Activated CD8-positive, alpha-beta memory T cell treated with anti-CD3 and anti-CD28 coated beads for 4 hours (primary cell): ENCODE measurements around the gene HEXA.
A peak's percentile ranks its signal among the peaks of the same experiment; 100 is the strongest.

Experiments
- DNase-seq, 2 donors: peaks; one replicate each; pipeline ENCODE4 v3.0.0-alpha.2; 2020; ENCODE audit warnings: low read depth in 2 of 2

HEXA gene

GRCh38 chr15:72375501-72375845 lies 341 bp downstream of the HEXA start:
- DNase-seq, result peak in 1 of 2 donors; percentile 14

DNA sequence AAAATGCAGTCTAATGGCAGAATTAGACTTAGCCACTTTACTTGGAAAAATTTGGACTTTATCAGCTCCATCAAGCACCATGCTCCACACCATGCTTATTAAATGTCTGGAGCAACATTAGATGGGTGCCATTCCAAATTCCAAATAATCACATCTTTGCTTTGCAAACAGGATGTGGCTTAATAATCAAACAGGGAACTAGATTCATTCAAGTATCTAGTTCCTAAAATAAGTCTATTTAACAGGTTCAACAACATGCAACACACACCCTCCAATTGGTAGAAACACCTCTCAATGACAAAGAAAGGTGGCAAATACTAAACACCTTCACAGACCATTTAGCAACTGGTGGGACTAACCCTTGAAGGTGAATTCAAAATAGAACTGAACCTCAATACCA lies 3.5 kb downstream of the HEXA start:
- no peak for DNase-seq

GRCh38 chr15:72369964-72370363 lies 5.8 kb downstream of the HEXA start:
- no peak for DNase-seq

GRCh38 chr15:72368899-72369298 lies 6.9 kb downstream of the HEXA start:
- DNase-seq, result no peak

- DNase-seq, result no peak
Observed at GRCh38 chr15:72368325-72368724, 7.5 kb downstream of the HEXA start.

- no peak for DNase-seq
Observed at GRCh38 chr15:72365844-72366243, 10.0 kb downstream of the HEXA start.

DNA sequence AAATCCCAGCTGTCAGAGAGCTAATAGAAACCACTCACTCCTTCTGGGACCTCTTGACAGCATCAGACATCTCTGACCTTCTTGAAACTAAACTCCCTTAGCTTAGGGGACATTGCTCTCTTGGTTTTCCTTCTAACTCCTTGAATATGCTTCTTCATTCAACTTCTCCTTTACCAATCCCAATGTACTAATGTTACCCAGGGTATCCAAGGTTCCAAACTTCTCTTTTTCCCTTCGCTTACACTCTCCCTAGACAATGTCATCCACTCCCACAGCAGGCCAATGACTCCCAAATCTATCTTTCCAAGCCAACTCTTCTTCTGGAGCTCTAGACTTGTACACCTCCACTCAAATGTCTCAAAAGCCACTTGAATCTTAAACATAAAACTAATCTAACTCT lies 14.6 kb downstream of the HEXA start:
- DNase-seq, result no peak

DNA sequence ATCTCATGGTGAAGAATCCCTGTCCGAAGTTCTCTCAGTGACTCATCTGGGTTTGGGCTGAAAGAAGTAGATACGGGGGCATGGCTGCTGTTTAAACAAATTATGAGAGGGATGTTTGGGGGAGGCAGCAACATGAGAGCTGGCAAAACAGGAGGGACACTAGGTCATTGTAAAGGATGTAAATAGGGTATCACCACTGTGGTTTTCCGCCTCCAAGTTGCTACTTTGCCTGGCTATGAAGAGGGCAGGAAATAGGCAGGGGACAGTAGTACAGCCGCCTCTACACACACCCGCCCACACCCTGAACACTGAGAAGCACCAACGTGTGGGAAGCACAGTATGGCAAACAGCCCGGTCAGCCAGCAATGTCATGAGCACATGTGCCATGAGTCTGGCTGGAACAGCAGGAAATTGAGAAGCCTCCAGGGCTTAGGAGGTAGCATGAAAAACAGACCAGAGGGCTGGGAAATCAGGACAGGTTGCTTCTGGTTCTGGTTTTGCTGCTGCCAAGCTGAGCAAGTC lies 17.1 kb downstream of the HEXA start:
- DNase-seq, result no peak

DNA sequence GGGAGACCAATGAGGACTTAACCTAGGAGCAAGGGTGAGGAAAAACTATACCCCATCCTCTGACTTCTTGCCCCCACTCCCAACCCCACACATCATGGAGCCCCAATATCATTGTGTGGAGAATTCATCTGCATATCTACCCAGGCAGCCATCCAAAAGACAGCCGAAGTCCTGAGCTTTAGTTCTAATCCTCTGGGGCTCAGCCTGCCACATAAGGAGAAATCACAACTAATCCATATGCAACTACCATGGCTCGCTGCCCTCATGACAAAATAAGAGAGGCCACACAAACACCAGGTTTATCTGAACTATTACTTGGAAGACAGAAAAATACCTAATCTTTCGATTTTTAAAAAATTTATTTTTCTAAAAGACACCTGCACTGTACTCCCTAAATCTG lies 17.7 kb downstream of the HEXA start:
- no peak for DNase-seq

DNA sequence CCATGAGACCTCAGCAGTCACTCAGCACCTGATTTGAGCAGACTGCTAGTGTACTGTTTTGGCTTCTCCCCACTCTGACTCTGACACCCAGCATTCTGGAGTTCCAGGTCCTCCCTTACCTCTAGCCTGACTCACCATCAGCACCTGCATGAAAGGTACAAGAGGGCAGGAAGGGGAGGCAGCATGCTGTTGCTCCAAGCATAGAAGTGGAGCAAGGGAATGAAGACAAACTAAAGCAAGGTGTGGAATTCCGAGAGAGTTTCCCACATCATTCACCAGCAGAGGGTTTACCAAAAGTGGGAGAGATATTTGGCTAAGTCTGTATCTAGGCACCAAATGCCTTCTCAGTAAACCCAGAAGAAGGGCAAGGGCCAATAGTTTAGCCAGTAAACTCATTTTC lies 21.3 kb downstream of the HEXA start:
- no peak for DNase-seq

DNA sequence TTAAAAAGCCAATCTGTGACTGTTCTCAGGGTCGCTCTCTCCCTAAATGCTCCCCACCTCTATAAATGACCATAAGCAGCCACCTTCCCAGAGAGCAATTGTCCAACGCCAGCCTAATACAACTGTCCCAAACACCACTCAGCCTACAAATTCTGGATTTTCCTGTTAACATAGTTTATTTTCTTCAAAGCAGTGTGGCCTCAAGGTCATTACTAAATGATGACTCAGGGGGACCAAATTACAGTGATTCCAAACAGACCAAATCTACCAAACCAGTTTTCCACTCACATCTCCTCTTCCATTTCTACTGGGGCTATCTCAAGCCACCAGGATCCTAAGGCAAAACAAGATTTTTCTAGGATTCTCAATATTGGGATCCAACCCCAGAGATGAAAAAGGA lies 22.5 kb downstream of the HEXA start:
- no peak for DNase-seq

- no peak for DNase-seq
Observed at GRCh38 chr15:72345806-72346205, 30.0 kb downstream of the HEXA start.

DNA sequence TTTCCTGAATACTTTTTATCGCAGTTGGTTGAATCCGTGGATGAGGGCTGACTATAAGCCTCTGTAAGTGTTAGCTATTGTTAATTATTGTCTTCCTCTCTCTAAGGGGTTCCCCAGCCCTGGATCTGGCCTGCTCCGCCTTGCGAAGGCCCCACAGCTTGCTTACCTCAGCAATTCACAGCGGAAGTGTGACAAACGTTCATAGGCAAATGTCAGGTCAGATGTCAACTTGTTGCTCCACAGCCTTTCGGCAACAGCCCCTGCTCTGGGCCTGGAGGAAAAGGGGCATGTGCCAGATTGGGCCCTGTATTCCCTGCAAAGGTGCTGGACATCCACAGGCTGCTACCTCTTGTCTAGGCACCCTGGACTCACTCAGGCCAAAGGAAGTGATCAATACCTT lies 30.5 kb downstream of the HEXA start:
- DNase-seq, result no peak

DNA sequence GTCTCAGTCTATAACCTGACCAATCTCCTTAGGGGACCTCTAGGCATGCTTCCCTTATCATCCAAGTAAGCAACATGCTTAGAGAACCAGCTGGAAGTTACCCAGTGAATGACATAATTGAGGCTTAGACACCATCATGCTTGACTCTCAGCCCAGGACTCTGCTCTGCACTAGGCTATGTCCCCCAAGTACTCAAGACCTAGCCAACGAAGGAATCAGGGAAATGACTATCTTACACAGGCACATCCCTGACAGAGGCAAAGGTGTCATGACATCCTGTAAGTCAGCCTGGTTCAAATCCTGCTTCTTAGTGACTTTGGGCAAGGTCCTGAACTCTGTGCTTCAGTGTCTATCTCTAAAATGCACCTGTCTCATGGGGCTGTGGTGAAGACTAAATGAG lies 31.2 kb downstream of the HEXA start:
- DNase-seq, result no peak

DNA sequence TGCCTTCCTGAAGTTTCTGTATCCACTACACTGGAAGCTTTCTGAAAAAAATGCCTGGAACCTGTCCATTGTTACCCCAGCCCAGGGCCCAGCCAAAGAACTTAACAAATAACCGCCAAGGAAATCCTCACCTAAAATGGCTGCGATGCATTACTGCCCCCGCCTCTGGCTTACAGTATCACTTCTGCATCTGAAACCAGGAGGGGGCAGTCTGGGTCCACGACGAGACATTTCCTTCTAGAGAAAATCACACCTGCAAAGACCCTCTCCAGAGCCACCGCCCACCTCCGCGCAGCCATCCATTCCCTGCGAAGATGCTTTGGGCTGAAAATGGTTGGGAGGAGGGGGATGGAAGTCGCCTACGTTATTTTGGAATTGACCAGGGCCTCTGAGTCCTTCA lies 33.4 kb downstream of the HEXA start:
- DNase-seq, result no peak

DNA sequence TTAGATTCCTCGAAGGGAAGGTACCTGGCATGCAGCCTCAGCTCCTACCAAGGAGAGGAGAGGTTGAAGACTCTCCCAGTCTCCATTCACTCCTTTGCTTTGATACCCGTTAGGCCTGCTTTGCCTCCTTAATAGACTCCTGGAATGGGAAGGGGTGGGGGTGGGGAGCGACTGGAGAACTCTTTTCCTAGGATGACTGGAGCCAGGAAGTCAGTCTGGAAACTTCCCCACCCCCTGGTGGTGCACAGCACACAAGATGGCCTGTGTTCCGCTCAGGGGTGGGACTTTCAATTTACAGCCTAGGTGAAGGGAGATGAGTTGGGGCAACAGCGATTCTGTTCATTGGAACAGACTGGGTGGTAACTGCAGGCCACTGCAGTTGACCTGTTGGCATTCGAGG lies 34.5 kb downstream of the HEXA start:
- DNase-seq, result no peak

- DNase-seq, result no peak
Observed at GRCh38 chr15:72340366-72340765, 35.4 kb downstream of the HEXA start.

- DNase-seq, result no peak
Observed at GRCh38 chr15:72339777-72340177, 36.0 kb downstream of the HEXA start.

DNA sequence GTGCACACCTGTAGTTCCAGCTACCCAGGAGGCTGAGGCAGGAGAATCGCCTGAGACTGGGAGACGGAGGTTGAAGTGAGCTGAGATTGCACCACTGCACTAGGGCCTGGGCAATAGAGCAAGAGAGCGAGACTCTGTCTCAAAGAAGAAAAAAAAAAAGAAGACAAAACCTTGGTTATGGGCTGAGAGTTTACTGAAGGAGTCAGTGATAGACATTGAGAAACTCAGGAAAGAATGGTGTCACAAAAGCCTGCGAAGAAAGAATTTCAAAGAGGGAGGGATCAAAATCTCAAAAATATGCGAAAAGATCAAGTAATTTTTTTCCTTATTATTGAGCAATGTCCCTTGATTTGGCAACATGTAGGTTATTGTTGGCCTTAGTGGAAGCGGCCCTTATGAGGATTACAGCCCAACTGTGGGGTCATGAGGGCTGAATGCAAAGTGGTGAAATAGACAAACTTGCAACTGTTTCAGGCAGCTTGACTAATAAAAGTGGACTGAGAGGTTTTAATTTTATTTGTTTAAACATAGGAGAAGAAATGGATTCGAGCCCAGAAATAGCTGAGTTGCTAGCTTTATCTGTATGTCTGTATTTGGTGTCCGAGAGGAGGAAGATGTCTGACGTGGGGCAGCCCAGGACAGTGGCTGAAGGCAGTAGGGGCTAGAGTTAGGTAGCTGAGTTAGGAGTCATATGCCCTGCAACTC lies 37.0 kb downstream of the HEXA start:
- DNase-seq, result no peak

GRCh38 chr15:72338148-72338547 lies 37.7 kb downstream of the HEXA start:
- DNase-seq, result no peak

DNA sequence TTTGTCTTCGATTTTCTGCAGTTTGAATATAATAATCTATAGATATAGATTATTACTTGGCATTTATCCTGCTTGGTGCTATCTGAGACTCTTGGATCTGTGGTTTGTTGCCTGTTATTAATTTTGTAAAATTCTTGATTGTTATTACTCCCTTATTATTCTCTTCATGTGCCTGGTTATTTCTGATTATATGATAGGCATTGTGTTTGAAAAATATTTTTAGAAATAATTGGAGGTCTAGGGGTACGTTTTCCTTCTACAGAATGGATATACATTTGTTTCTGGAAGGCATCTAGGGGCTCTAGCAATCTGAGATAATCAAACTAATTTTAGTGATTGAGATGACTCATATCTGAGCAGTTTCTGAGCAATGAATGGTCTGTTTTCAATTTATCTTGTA lies 41.0 kb downstream of the HEXA start:
- no peak for DNase-seq

- DNase-seq, result no peak
Observed at GRCh38 chr15:72331021-72331420, 44.8 kb downstream of the HEXA start.

DNA sequence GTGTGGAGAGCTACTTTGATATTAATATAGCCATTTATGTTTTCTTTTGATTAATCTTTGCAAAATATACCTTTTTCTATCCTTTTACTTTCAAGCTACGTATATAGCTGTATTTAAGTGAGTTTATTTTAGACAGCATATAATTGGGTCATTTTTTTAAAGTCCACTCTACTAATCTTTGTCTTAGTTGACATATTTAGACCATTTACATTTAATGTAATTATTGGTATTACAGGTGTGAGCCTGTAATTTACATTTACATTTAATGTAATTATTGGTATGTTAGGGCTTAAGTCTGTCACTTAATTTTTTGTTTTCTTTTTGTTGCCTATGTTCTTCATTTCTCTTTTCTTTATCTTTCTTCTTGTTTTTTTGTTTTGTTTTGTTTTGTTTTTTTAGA lies 52.1 kb downstream of the HEXA start:
- no peak for DNase-seq

DNA sequence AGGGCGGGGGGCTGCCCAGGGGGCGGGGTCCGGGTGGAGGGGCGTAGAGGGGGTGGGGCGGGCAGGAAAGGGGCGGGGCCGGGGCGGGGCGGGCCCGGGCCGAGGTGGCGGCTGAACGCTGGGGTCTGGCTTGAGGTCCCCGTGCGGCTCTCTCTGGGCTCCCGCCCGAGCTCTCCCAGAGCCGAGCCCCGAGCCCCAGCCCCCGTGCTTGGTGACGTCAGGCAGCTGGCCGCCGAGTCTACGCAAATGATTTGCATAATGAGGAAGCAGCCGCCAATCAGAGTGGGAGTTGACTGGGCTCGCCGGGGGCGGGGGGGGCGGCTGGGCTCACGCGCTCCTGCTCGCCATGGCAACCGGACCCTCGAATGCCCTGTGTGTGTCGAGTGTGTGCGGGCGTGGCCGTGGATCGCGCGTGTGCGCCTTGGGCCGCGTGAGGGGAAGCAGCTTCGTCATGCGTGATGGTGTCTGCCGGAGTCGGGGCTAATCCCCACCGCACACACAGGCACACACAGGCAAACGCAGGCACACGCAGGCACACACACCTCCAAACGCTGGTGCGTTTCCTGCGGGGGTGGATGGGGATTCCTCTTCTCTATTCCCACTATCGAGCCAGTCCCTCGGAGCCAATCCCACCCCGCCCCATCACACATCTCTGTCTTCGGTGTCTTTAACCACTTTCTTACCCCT lies 55.7 kb downstream of the HEXA start, which contains the start of gene CELF6:
Gene CELF6, minus strand, starts transcription at position 173 of the 687 bp plus-strand sequence. CDS start 283 bp downstream, outside the sequence.
- DNase-seq, result peak; percentile 54 to 67
